ENCODE data around the gene PRDM15. TPM values are rescaled to one million over a fixed set of nuclear protein-coding genes. Genes with fewer than 3 reads are reported as not detected.

The PRDM15 gene
- total and polyA plus RNA-seq, 5 donors from 2014 or later, result 0.75 to 13.2 (median 1.7) TPM

- DNase-seq (no peak), ATAC-seq (ENCODE audit: low read depth in 2 of 2) (no peak)
- H3K9me3 Mint-ChIP-seq, result peaks cover 0 to 7% (median 2%) of the 10 kb centered on the region in 7 donors
- Histone ChIP-seq H3K4me3 (ENCODE audit: low read depth, low read length) (no peak overlapping the region), H3K4me1 (ENCODE audit: control insufficient read depth, insufficient read depth, low read length, poor library complexity, severe bottlenecking) (no peaks in the 10 kb centered on the region), H3K27ac (ENCODE audit: insufficient read depth, low read length, poor library complexity, severe bottlenecking) (no peak overlapping the region), H3K27me3 (ENCODE audit: control insufficient read depth, insufficient read depth, low read length) (no peaks in the 10 kb centered on the region), H3K36me3 (ENCODE audit: control insufficient read depth, insufficient read depth, low read length) (peaks cover 7% of the 10 kb centered on the region), H3K9me3 (ENCODE audit: control insufficient read depth in 2 of 2, low read length in 2 of 2) (peaks cover 0 to 4% of the 10 kb centered on the region in 2 experiments)
- H3K27ac Mint-ChIP-seq, result no peak overlapping the region
- peaks cover 39% of the 10 kb centered on the region for H3K36me3 Mint-ChIP-seq
- no peak overlapping the region for H3K4me3 Mint-ChIP-seq
- no peaks in the 10 kb centered on the region for H3K27me3 Mint-ChIP-seq
- H3K4me1 Mint-ChIP-seq, result peaks cover 0 to 18% (median 0%) of the 10 kb centered on the region in 4 donors
Observed at GRCh38 chr21:41843584-41843983, 35.6 kb downstream of the PRDM15 start.

DNA sequence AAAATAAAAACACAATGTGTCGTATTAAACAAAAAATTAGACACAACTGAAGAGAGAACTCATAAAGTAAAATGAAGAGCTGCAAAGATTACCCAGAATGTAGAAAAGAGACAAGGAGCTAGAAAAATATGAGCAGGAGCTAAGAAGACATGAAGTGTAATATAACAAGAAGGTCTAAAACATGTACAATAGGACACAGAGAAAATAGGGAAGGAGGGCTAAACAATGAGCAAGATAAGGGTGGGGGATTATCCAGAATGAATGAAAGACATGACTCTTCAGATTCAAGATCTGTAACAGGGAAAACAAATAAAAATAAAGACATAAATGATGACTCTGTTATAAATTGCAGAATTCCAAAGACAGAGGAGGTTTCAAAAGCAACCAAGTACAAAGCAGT lies 38.3 kb downstream of the PRDM15 start:
- Mint-ChIP-seq H3K4me3 (no peak overlapping the region), H3K36me3 (peaks cover 57% of the 10 kb centered on the region), H3K27ac (no peak overlapping the region), H3K9me3 (peaks cover 0 to 7% (median 2%) of the 10 kb centered on the region in 7 donors), H3K4me1 (peaks cover 0 to 18% (median 0%) of the 10 kb centered on the region in 4 donors), H3K27me3 (no peaks in the 10 kb centered on the region)
- H3K36me3 ChIP-seq (ENCODE audit: control insufficient read depth, insufficient read depth, low read length), result peaks cover 28% of the 10 kb centered on the region
- H3K9me3 ChIP-seq (ENCODE audit: control insufficient read depth in 2 of 2, low read length in 2 of 2), result peaks cover 0 to 4% of the 10 kb centered on the region in 2 experiments
- no peak for ATAC-seq (ENCODE audit: low read depth in 2 of 2)
- no peaks in the 10 kb centered on the region for H3K4me1 ChIP-seq (ENCODE audit: control insufficient read depth, insufficient read depth, low read length, poor library complexity, severe bottlenecking)
- DNase-seq, result no peak
- H3K27ac ChIP-seq (ENCODE audit: insufficient read depth, low read length, poor library complexity, severe bottlenecking), result no peak overlapping the region
- no peaks in the 10 kb centered on the region for H3K27me3 ChIP-seq (ENCODE audit: control insufficient read depth, insufficient read depth, low read length)
- no peak overlapping the region for H3K4me3 ChIP-seq (ENCODE audit: low read depth, low read length)

GRCh38 chr21:41839387-41840000 lies 39.6 kb downstream of the PRDM15 start:
- Histone ChIP-seq H3K4me1 (ENCODE audit: control insufficient read depth, insufficient read depth, low read length, poor library complexity, severe bottlenecking) (no peaks in the 10 kb centered on the region), H3K4me3 (ENCODE audit: low read depth, low read length) (no peak overlapping the region), H3K27ac (ENCODE audit: insufficient read depth, low read length, poor library complexity, severe bottlenecking) (no peak overlapping the region), H3K9me3 (ENCODE audit: control insufficient read depth in 2 of 2, low read length in 2 of 2) (peaks cover 0 to 4% of the 10 kb centered on the region in 2 experiments), H3K27me3 (ENCODE audit: control insufficient read depth, insufficient read depth, low read length) (no peaks in the 10 kb centered on the region), H3K36me3 (ENCODE audit: control insufficient read depth, insufficient read depth, low read length) (peaks cover 40% of the 10 kb centered on the region)
- Mint-ChIP-seq H3K36me3 (peaks cover 53% of the 10 kb centered on the region), H3K27me3 (no peaks in the 10 kb centered on the region), H3K4me3 (no peak overlapping the region), H3K9me3 (peaks cover 0 to 7% (median 2%) of the 10 kb centered on the region in 7 donors), H3K27ac (no peak overlapping the region), H3K4me1 (peaks cover 0 to 18% (median 0%) of the 10 kb centered on the region in 4 donors)
- ATAC-seq (ENCODE audit: low read depth in 2 of 2) (no peak), DNase-seq (no peak)

DNA sequence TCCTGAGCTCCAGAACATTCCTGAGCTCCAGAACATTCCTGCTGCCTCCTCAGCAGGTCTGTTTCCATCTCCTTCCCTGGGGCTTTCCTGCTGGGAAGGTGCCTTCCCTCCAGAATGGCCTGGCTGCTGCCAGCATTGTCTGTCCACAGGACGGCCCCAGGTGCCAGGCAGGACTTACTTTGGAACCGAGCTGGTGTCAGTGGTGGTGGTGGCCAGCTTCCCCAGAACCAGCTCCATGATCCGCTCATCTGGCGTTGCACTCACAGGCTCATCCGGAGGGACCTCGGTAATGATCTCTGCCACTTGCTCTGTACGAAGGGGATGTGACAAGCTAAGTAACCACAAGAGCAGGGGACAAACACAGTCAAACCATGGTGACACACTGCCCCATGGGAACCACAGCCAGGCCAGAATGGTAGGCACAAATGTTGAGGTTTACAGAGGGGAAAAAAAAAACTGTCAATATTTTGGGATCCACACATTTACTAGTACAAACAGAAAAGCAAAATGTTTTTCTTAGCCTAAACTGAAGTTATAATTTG lies 41.3 kb downstream of the PRDM15 start:
- Mint-ChIP-seq H3K27me3 (no peaks in the 10 kb centered on the region), H3K36me3 (peaks cover 49% of the 10 kb centered on the region), H3K4me1 (peaks cover 0 to 18% (median 0%) of the 10 kb centered on the region in 4 donors), H3K9me3 (peaks cover 0 to 7% (median 2%) of the 10 kb centered on the region in 7 donors), H3K4me3 (no peak overlapping the region), H3K27ac (peak overlapping the region in 1 of 3 donors; percentile 23)
- peaks cover 51% of the 10 kb centered on the region for H3K36me3 ChIP-seq (ENCODE audit: control insufficient read depth, insufficient read depth, low read length)
- DNase-seq (no peak), ATAC-seq (ENCODE audit: low read depth in 2 of 2) (no peak)
- no peak overlapping the region for H3K4me3 ChIP-seq (ENCODE audit: low read depth, low read length)
- no peaks in the 10 kb centered on the region for H3K27me3 ChIP-seq (ENCODE audit: control insufficient read depth, insufficient read depth, low read length)
- peaks cover 0 to 4% of the 10 kb centered on the region in 2 experiments for H3K9me3 ChIP-seq (ENCODE audit: control insufficient read depth in 2 of 2, low read length in 2 of 2)
- H3K27ac ChIP-seq (ENCODE audit: insufficient read depth, low read length, poor library complexity, severe bottlenecking), result no peak overlapping the region
- H3K4me1 ChIP-seq (ENCODE audit: control insufficient read depth, insufficient read depth, low read length, poor library complexity, severe bottlenecking), result no peaks in the 10 kb centered on the region

DNA sequence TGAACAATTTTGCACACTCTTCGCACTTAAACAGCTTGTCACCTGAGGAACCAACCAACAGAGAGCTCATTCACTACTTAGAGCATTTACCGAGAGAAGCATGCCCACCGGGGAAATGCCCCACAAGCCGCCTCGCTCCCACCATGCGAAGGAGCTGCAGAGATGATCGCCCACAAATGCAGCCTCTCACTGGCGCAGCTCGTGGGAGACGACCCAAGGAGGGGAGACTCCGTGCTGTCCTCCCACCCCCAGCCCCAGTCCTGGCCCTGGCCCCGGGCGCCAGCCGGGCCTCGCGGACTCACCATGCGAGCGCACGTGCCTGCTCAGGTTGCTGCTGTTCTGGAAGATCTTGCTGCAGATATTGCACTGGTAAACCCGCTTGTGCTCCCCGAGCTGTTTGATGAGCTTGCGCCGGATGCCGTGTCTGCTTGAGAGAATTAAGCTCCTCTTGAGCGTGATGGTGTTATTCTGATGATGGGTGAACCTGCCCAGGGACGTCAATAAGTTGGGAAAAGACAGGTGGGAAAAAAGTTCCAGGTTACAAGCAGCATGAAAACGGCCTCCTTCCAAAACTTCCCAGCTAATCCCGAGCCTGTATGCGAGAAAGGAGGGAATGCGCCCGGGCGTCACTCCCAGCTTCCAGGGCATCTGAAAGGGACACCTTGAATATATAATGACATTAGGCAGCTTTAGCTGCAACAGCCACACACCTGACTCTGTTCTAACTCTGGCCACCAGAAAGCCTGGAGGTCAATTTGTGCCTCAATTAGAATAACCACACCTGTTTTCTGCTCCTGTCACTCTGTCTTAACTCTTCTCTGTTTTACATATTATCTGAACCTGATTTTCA lies 42.8 kb downstream of the PRDM15 start:
- H3K4me1 Mint-ChIP-seq, result peaks cover 0 to 8% (median 0%) of the 10 kb centered on the region in 4 donors
- Histone ChIP-seq H3K27ac (ENCODE audit: insufficient read depth, low read length, poor library complexity, severe bottlenecking) (no peak overlapping the region), H3K4me3 (ENCODE audit: low read depth, low read length) (no peak overlapping the region), H3K4me1 (ENCODE audit: control insufficient read depth, insufficient read depth, low read length, poor library complexity, severe bottlenecking) (no peaks in the 10 kb centered on the region), H3K36me3 (ENCODE audit: control insufficient read depth, insufficient read depth, low read length) (peaks cover 56% of the 10 kb centered on the region), H3K27me3 (ENCODE audit: control insufficient read depth, insufficient read depth, low read length) (no peaks in the 10 kb centered on the region), H3K9me3 (ENCODE audit: control insufficient read depth in 2 of 2, low read length in 2 of 2) (peaks cover 0 to 4% of the 10 kb centered on the region in 2 experiments)
- no peak for ATAC-seq (ENCODE audit: low read depth in 2 of 2)
- H3K9me3 Mint-ChIP-seq, result peaks cover 0 to 7% (median 2%) of the 10 kb centered on the region in 7 donors
- DNase-seq, result no peak
- peaks cover 40% of the 10 kb centered on the region for H3K36me3 Mint-ChIP-seq
- no peaks in the 10 kb centered on the region for H3K27me3 Mint-ChIP-seq
- peak overlapping the region in 2 of 3 donors; percentile 17 to 55 for H3K27ac Mint-ChIP-seq
- H3K4me3 Mint-ChIP-seq, result no peak overlapping the region

DNA sequence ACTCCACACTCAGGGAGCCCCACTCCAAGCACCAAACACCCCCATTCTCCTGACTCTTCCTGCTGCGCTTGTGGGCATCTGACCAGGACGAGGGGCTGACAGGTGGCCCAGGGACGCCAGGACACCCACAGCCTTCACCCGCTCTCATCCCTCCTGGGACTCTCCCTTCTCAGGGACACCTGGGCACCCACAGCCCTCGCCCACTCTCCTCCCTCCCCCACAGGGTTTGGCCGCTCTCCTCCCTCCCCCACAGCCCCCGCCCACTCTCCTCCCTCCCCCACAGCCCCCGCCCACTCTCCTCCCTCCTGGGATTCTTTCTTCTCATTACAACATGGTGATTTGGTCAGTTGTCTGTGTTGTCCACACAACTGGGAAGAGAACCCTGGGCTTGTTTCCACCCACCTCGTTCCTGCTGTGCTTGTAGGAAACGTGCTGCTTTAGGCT lies 43.4 kb downstream of the PRDM15 start:
- no peaks in the 10 kb centered on the region for H3K4me1 ChIP-seq (ENCODE audit: control insufficient read depth, insufficient read depth, low read length, poor library complexity, severe bottlenecking)
- Mint-ChIP-seq H3K27ac (peak overlapping the region in 1 of 3 donors; percentile 55), H3K27me3 (no peaks in the 10 kb centered on the region), H3K36me3 (peaks cover 33% of the 10 kb centered on the region), H3K4me3 (no peak overlapping the region), H3K9me3 (peaks cover 0 to 4% (median under 1%) of the 10 kb centered on the region in 7 donors), H3K4me1 (peaks cover 0 to 1% (median 0%) of the 10 kb centered on the region in 4 donors)
- no peak overlapping the region for H3K27ac ChIP-seq (ENCODE audit: insufficient read depth, low read length, poor library complexity, severe bottlenecking)
- peaks cover 54% of the 10 kb centered on the region for H3K36me3 ChIP-seq (ENCODE audit: control insufficient read depth, insufficient read depth, low read length)
- ATAC-seq (ENCODE audit: low read depth in 2 of 2) (no peak), DNase-seq (no peak)
- no peak overlapping the region for H3K4me3 ChIP-seq (ENCODE audit: low read depth, low read length)
- no peaks in the 10 kb centered on the region for H3K9me3 ChIP-seq (ENCODE audit: control insufficient read depth in 2 of 2, low read length in 2 of 2)
- no peaks in the 10 kb centered on the region for H3K27me3 ChIP-seq (ENCODE audit: control insufficient read depth, insufficient read depth, low read length)

DNA sequence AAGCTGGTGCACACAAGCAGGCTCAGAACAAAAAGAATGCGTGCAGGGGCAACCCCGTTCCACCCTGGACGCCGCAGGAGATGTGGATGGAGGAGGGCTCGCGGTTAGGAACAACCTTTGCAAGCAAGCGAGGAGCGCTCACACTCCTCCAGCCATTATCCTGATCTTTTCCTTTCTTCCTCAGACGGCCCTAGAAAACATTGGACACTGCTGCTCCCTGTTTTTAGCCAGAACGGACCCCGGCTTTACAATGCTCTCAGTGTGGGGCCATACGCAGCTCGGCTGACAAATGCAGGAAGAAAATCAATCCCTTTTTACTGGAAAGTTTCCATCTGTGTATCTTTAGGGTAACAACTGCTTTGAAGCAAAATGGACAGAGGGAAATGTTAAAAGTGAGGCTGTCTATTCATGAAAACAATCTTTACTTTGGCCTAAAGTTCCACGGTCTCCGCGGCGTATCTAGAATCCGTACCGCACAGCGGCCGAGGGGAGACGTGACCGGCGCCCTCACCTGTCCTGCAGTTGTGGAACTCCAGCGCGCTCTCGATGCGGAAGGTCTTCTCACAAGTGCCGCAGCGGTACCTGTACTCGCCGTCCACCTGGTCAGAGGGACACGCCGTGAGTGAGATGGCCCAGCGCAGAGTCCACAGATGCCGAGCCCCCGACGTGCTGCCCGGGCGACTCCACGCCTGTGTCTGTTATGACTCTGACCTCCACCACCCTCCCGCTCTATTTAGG lies 44.0 kb downstream of the PRDM15 start:
- H3K27ac ChIP-seq (ENCODE audit: insufficient read depth, low read length, poor library complexity, severe bottlenecking), result no peak overlapping the region
- H3K4me1 ChIP-seq (ENCODE audit: control insufficient read depth, insufficient read depth, low read length, poor library complexity, severe bottlenecking), result no peaks in the 10 kb centered on the region
- Mint-ChIP-seq H3K4me1 (no peaks in the 10 kb centered on the region), H3K27ac (no peak overlapping the region), H3K9me3 (peaks cover 0 to 1% (median 0%) of the 10 kb centered on the region in 7 donors), H3K36me3 (peaks cover 28% of the 10 kb centered on the region), H3K27me3 (no peaks in the 10 kb centered on the region), H3K4me3 (no peak overlapping the region)
- peaks cover 54% of the 10 kb centered on the region for H3K36me3 ChIP-seq (ENCODE audit: control insufficient read depth, insufficient read depth, low read length)
- no peak for DNase-seq
- no peaks in the 10 kb centered on the region for H3K9me3 ChIP-seq (ENCODE audit: control insufficient read depth in 2 of 2, low read length in 2 of 2)
- H3K4me3 ChIP-seq (ENCODE audit: low read depth, low read length), result no peak overlapping the region
- no peak for ATAC-seq (ENCODE audit: low read depth in 2 of 2)
- H3K27me3 ChIP-seq (ENCODE audit: control insufficient read depth, insufficient read depth, low read length), result no peaks in the 10 kb centered on the region

Measured in CD4-positive, CD25-positive, alpha-beta regulatory T cell (primary cell).